HG02610 (cell line): ENCODE data around the gene ORM2.
A peak's percentile ranks its signal among the peaks of the same experiment; 100 is the strongest.

ENCODE experiments used
- ATAC-seq: cut with Tn5 transposase; IDR thresholded peaks from one replicate; pipeline ENCODE4 v1.9.1; 2021; ENCODE audit warnings: mild to moderate bottlenecking, moderate library complexity; ENCODE audit not compliant: unreplicated experiment

The ORM2 gene

DNA sequence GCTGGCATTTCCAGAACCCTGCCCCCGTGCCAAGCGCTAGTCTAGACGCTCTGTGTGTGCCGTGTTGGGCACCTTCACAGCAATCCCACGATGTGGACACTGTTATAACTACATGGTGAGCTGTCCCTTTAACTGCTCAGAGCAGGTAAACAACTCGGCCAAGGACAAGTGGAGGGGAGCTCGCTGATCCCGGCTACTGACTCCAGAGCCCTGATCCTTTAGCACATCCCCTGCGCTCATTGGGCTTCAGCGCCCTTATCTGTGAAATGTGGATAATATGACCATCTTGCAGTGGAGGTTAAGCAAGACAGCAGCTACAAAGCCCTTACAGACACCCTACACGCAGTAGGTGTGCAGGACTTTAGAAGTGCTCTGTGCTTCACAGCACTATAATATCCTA is 16.5 kb downstream of the ORM2 start:
- ATAC-seq, result no peak

DNA sequence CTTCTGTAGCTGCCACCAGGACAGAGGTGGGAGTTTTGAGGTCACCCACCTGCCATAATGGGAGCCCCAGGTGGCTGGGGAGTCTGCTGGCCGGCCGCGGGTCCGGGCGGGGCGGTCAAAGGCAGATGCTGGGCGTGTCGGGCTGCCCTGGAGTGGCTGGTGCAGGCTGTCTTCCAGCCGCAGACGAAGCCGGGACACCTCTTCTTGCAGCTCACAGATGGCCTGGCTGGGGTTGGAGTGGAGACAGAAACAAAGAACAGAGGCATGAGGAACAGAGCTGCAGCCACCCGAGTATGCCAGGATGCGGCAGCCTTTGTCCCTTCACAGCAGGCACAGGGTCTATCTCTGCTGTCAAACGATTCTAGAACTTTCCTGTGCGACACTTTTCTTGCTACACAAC is 18.0 kb downstream of the ORM2 start:
- ATAC-seq, result no peak

DNA sequence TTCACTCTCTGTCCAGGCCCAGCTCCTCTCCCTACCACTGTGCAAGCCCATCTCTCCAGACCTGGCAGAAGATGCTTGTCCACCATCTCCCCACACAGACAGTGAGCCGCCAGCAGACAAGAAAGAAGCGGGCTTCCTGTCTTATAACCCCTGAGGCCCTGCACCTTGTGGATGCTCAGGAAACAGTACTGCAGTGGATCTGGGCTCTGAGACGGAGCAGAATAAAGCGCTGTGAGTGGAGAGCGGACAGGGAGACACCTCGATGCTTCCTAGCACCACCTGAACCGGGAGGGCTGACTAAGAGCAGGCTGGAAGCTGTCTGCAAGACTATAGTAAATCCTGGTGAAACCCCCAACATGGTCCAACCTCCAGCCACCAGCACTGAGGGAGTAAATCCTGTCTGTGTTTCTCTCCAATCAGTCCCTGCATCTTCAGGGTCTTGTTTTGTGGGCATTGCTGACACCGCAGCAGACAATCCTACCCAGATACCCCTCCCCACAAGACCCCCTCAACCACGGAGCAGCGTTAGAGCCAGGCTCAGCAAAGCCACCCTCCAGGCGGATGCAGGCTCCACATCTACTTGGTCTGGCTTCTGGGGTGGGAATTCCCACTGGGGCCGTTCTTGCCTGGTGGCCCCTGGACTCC is 18.7 kb downstream of the ORM2 start:
- ATAC-seq, result no peak

DNA sequence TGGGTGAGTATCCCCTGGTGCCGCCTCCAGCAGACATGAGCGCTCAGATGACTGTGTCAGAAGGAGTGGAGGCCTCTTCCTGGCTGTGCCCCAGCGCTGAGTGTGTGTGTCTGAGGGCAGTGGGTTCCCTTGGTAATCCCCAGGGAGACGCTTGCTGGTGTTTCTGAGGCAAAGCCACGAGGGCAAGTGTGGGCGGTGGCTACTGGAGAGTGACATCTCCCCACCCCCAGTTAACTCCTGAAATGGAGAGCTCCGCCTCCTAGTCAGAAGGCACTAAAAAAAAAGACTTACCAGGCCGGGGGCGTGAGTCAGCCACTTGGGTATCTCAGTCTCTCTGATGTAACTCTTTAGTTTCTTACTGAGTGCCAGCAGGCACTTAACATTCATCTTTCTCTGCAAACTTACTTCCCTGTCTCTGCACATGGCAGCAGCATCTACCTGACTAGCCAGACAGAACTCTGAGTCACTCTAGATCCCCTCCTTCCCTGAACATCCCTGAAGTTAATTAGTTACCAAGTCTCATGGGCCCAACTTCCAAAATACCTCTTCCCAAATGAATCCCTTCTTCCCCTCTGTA is 19.3 kb downstream of the ORM2 start:
- ATAC-seq, result peak; percentile 91

DNA sequence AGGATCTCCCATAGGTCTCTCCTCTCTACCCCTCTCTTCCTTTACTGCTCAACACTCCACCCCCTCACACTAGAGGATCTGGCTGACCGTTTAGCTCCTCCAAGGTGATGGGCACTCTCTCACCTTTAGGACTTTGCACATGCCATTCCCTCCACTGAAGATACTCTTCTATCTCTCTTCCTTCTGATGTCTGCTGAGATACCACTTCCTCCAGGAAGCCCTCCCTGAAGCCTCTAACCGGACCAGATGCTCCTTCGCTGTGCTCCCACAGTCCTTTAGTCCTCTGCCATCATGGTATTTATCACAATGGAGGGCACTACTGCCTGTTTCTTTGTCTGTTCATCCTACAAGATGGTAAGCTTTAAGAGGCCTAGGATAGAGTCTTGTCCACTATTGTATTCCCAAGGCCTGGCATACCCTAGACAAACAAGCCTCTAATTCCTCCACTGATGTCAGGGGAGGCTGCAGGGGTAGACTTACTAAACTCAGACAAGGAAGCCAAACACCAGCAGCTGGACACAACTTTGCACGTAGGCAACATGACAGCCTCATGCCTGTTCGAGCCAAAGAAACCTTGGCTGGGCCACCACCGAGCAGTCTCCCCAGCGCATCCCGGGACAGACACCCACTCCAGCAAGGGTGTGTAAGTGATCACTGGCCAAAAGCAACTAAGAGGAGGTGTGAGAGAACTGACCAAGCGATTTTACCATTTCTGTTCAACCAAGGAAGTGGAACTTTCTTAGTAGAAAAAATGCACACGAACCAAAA is 20.2 kb downstream of the ORM2 start:
- no peak for ATAC-seq

DNA sequence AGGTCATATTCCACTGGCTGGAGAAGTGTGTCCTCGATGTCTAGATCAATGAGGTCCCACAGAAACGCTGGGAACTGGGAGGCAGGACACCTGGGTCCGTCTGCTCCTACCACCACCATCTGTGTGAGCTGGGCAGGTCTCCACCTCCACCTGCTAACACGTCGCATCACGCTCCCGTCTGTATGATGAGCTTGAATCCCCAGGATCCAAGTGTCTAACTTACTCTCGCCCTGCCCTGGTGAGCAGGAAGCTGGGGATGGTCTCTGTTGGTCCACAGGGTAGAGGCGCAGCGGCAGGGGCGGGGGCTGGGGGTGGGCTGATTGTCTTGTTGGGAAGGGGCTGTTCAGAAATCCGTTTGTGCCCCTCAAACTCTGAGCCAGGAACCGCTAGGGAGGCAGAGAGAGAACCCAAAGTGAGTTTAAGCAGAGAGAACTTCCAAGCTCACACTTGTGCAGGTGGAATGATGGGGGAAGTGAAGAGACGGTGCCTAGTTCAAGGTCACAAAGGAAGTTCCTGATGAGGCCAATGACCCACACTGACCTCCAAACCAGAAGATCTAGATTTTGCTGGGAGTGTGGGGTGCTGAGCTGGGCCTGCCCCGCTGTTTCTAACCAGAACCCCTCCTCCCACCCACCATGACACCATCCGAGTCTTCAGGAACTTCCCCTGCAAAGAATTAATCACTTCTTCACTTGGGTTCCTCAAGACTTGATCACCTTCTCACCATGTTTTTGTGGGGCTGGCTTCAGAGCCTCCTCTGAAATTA is 21.1 kb downstream of the ORM2 start:
- no peak for ATAC-seq

DNA sequence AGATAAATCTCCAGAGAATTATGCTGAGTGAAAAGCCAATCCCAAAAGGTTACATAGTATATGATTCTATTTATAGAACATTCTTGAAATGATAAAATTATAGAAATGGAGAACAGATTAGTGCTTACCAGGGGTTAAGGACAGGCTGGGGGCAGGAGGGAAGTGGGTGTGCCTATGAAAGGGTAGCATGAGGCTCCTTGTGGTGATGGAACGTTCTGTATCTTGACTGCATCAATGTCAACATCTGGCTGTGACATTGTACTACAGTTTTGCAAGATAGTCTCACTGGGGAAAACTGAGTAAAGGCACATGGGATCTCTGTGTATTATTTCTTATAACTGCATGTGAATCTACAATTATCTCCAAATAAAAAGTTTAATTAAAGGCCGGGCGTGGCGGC is 22.3 kb downstream of the ORM2 start:
- no peak for ATAC-seq

DNA sequence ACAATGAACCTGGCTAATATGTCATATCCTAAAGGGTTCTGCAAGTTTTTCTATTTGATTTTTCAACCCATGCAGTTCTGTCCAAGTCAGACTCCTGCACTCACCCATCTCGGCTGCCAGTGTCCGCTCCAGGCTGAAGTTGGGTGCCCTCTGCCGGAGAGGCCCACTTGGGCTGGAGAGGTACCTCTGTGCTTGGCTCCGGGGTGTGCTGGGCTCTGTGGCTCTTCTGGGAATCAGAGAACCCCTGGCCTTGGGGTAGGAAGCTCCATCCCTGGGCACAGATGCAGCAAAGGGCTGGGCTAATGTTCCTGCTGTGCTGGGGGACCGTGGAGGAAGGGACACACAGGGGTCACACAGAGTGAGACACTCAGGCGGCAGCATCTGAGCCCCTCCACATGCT is 26.2 kb downstream of the ORM2 start:
- no peak for ATAC-seq

DNA sequence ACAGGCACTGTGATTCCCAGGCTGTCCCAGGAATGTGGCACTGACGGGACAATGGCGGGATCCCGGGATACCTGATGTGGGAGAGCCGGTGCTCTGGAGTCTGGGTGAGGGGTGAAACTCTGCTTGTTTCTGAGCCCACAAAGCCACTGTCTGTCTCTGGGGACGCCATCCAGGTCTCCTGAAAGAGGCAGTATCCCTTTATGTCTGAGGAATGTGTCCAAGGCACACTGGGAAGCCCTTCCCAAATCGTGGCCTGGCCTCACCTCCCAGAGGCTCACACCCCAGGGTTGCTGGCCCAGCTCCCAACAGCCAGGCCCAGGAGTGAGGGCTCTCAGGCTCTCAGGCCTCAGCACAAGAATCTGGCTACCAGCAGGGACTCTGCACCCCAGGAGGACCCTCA is 27.1 kb downstream of the ORM2 start:
- ATAC-seq, result no peak

DNA sequence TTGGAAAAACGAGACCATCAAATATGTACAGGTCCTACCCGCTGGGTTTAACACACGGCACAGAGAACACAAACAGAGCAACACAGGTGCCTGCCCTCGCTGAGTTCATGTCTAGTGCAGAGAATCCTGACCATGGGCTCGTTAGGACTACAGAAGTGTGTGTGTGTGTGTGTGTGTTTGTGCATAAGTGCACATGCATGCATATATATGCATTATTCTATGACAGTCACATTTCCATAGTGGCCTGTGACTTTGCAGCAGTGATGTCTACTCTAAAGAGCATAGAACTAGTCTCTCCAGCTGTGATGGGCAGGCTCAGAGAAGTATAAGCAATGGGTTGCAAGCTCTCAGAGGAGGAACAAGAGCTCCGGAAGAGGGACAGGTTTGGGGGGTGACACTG is 27.7 kb downstream of the ORM2 start:
- no peak for ATAC-seq

DNA sequence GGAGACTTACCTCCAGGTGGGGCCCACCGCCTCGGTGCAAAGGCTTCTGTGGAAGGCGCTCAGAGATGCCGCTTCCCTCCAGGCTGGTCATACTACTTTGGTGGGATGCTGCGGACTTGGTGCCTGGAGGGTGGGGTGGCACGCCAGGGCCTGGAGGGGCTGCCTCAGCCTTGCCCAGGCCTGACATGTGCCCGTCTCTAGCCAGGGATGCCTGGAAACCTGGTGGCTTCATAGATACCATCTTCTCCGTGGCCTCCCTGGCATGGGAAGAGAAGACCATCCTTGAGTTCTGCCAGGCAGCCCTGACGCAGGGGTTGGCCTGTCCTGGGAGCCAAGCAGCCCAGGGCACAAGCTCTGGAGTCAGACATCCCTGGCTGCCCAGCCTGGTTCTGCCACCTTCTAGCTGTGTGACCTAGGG is 28.3 kb downstream of the ORM2 start:
- ATAC-seq, result no peak

DNA sequence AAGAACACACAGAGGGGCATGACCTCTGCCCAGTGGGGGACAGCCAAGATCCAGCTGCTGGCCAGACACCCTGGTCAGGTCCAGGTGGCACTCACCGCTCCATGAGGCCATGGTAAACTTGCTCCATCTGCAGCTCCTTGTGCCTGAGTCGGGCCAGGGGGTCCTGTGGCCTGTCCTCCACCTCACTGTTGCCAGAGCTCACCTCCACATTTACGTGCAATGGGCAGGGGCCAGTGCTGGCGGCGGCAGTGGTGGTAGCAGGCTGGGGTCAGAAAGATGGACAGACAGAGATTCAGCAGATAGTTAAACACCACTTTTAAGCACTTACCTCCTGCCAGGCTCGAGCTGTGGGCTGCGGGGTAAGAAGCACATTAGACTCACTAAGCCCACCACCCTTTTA is 30.1 kb downstream of the ORM2 start:
- no peak for ATAC-seq

DNA sequence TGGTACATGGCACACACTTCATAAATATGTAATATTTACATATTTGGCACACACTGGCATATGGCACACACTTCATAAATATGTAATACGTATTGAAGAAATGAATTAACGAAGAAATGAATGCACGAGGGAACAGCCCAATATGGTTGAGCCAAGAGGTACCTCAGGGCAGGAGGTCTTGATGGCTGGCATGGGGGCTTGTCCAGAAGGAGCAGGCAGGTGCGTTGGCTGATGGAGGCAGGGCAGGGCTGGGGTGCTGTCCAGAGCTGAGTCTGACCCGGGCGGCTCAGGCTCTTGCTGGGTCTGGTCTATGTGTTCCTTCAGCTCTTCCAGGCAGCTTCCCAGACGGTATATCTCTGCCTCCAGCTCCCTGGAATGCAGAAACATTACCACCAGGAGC is 31.9 kb downstream of the ORM2 start:
- ATAC-seq, result no peak

DNA sequence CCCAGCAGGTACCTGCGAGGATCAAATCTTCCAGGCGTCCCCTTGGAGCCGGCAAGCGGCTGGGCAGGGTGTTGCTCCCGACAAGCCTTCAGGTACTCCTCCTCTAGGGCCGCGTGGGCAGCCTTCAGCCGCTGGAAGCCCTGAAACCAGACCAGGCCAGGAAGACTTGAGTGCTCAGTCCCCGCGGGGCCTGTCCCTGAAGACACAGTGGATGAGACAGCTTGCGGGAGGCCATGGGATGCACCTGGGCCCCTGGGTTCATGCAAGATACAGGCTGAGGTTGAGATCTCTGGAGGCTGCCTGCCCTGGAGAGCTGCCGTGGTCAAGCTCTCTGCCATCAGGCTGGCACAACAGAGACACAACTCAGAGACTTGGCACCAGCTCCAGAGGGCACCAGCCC is 32.7 kb downstream of the ORM2 start:
- ATAC-seq, result no peak

DNA sequence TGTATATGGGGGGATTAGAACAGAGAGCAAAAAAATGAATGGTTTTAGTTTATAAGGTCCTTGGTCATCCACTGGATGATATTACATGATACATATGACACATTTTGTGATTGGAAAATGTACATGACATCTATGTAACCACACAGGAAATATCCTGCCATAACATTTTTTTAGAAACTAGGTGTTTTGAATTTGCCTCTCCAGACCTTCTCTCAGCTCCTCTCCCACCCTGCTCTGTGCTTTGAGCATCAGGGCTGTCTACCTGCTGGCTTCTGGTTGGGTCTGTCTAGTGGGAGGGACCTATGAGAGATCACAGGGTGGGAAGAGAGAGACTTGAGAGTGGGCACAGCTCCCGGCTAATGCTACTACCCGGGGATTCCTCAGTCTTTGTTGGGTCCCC is 33.8 kb downstream of the ORM2 start:
- no peak for ATAC-seq

DNA sequence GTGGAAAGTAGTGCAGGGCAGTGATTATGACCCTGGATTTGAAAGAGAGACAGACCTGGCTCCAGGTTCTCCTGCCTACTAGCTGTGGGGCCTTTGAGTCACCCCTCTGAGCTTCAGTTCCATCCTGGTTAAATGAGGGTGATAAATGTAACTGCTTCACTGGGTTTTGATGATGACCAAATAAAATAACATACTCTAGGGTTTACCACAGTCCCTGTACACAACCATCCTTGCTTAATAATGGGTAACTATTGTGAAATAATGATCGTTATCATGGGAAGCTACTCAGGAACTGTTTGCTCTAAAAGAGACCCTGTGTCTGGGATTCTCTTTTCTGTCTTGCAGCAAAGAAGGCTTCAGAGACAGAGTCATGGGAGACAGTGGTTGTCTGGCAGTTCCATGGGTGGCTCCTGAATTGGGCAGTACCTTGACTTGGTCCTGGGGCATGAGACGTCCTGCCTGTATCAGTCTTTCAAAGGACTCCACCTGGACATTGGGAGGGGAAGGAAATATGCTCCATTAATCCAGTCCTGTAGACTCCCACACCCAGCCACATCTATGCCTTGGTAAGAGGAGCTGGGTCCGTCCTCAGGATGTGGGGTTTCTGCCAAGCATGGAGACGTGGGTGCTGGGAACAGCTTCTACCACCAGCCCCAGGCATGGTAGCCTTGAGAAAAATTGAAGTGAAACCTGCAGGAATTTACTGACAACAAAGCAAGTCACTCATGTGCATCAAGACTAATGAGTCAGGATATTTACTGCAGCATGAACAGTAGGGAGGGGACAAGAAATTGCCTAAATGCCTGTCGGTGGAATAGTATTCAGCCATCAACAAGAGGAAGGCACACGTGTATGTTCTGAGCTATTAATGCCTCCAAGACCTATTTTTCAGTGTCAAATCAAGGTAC is 34.7 kb downstream of the ORM2 start:
- peak; percentile 38 for ATAC-seq

DNA sequence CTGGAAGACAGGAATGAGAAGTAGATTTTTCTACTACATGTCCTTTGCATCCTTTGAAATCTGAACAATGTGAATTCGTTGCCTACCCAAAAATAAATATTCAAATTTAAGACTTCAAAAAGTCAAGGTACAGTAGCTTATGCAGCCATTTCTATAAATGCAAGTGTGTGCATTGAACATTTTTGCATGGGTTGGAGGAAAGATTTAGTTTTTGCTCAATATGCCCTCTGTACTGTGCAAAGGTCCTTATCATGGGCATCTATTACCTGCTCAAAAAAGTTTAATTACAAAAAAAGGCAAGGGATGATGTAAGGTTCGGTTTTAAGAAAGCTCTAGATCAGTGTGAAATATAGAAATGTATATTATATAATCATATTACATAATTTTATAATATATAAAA is 35.5 kb downstream of the ORM2 start:
- no peak for ATAC-seq

DNA sequence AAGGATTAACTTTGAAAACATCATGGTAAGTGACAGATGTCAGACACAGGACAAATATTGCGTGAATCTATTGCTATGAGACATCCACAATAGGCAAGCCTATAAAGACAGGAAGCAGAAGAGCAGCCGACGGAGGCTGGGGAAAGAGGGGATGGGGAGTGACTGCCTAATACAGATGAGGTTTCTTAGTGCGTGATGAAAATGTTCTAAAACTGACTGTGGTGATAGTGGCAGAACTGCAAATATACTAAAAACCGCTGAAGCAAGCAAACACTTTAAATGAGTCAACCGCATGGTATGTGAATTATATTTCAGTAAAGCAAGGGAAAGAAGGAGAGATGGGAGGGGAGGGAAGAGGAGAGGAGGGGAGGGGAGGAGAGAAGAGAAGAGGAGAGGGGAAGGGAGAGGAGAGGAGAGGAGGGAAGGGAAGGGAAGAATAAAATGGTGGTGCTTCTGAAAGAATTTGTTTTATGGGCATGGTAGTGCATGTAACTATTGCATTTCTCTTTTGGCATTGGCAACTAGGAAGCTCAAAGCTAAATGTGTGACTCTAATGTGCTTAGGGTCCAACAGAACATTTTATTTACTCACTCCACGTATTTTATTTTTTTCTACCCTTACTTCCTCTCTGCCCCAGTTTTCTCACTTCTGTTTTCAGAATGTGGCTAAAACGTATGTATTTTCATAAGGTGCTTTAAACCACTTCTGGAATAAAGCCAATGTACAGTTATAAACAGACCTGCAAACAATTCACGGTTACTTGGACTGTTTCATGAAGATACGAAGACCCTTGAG is 36.9 kb downstream of the ORM2 start:
- peak; percentile 66 for ATAC-seq

DNA sequence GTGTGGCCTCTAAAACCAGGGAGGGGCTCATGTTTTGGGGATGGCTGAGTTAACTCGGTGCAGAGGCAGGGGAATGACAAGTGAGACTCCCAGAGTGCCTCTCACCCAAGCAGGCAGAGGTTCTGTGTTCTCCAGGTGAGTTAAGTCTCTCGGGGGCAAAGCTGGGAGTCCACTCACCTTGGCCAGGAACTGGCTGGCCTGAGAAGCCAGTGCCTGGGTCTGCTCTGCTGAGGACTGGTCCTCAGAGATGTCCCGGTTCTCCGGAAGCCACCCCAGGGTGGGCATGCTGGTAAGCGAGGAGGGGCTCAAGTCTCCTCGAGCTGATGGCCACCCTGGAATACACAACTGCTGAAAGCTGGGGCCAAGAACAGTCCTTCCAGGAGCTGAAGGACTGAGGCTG is 37.7 kb downstream of the ORM2 start:
- no peak for ATAC-seq
